Ascending aorta (tissue), 2 donors: Measurements from ENCODE around the gene SPEF2. TPM values are rescaled to one million over a fixed set of nuclear protein-coding genes. Genes with fewer than 3 reads are reported as not detected.

Source experiments
- DNase-seq, 2 donors: peaks; one replicate each; pipeline ENCODE4 v3.0.0-alpha.2; 2019; ENCODE audit warnings: low spot score in 2 of 2
- H3K27ac ChIP-seq, 2 donors: fragments of 200-600 bp; sonication (generic); one replicate each; pipeline ENCODE4 v1.5.1; 2016 to 2017; ENCODE audit warnings: mild to moderate bottlenecking in 1 of 2
- H3K27me3 ChIP-seq: fragments of 200-600 bp; sonication (generic); one replicate; pipeline ENCODE4 v1.5.1; 2017
- H3K36me3 ChIP-seq, 2 donors: fragments of 200-600 bp; sonication (generic); one replicate each; pipeline ENCODE4 v1.5.1; 2016
- H3K4me1 ChIP-seq, 2 donors: fragments of 200-600 bp; sonication (generic); one replicate each; pipeline ENCODE4 v1.5.1; 2016 to 2017; ENCODE audit warnings: mild to moderate bottlenecking in 1 of 2
- H3K4me3 ChIP-seq, 2 donors: fragments of 200-600 bp; sonication (generic); one replicate each; pipeline ENCODE4 v1.5.1; 2016 to 2017; ENCODE audit warnings: mild to moderate bottlenecking in 1 of 2
- H3K9me3 ChIP-seq, 2 donors: fragments of 200-600 bp; sonication (generic); one replicate each; pipeline ENCODE4 v1.5.1; 2016
- intact Hi-C: fragments of 100-400 bp; cut with DNase I; formaldehyde crosslinking; loops from one replicate; pipeline ENCODE4 v1.15.1; 2023
- total RNA-seq: library from RNA; depleted of rRNA; stranded (reverse); fragments of >200 nt; gene quantifications from one replicate; pipeline ENCODE4 v1.1.0, GENCODE V29; 2016
- TF ChIP-seq, protein P1 (sequence below), 3 experiments: fragments of 200-600 bp in 2 of 3; fragments of 450-650 bp in 1 of 3; sonication (generic) in 2 of 3; IDR thresholded peaks; one replicate each; pipeline ENCODE4 v1.5.1; 2016 to 2019; ENCODE audit warnings: antibody characterized with exemption in 3 of 3, mild to moderate bottlenecking in 1 of 3, moderate library complexity in 1 of 3

Gene SPEF2
- total RNA-seq, 1 donor from 2014 or later, result 0.32 TPM

DNA sequence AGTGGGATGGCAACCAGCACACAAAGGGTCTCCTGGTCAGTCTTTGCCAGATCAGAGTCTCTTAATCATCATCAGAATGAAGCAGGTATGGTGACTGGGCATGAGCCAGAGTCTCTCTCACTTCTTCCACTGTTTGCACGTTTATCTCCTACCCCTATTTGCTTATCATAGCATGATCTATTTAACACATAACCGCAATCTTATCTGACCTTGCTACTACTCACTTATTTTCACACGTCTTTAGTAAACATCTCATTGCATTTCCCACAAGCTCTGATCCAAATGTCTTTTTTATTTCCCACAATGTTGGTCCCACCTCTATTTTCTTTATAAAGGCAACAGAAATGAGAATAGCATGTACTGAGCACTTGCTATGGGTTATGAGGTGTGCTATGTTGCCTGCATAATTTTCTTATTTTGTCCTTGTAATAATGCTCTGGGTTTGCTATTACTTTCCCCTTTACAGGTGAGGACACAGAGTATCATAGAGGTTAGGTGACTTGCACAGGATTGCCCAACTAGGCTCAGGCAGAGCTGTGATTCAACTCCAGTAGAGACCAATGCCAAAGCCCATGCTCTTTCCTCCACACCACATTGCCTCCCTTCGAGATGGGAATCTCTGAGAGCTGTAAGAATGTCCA is 199.3 kb downstream of the SPEF2 start:
- DNase-seq, result no peak
- intact Hi-C loops, result no loop called here
- H3K4me1 ChIP-seq, result no peaks in the 10 kb centered on the region
- TF ChIP-seq, protein P1, sequence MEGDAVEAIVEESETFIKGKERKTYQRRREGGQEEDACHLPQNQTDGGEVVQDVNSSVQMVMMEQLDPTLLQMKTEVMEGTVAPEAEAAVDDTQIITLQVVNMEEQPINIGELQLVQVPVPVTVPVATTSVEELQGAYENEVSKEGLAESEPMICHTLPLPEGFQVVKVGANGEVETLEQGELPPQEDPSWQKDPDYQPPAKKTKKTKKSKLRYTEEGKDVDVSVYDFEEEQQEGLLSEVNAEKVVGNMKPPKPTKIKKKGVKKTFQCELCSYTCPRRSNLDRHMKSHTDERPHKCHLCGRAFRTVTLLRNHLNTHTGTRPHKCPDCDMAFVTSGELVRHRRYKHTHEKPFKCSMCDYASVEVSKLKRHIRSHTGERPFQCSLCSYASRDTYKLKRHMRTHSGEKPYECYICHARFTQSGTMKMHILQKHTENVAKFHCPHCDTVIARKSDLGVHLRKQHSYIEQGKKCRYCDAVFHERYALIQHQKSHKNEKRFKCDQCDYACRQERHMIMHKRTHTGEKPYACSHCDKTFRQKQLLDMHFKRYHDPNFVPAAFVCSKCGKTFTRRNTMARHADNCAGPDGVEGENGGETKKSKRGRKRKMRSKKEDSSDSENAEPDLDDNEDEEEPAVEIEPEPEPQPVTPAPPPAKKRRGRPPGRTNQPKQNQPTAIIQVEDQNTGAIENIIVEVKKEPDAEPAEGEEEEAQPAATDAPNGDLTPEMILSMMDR (IDR thresholded peaks at IDR 0.05), result no peak
- no peaks in the 10 kb centered on the region for H3K9me3 ChIP-seq
- no peak overlapping the region for H3K4me3 ChIP-seq
- H3K27ac ChIP-seq, result no peak overlapping the region
- no peaks in the 10 kb centered on the region for H3K27me3 ChIP-seq
- no peaks in the 10 kb centered on the region for H3K36me3 ChIP-seq

DNA sequence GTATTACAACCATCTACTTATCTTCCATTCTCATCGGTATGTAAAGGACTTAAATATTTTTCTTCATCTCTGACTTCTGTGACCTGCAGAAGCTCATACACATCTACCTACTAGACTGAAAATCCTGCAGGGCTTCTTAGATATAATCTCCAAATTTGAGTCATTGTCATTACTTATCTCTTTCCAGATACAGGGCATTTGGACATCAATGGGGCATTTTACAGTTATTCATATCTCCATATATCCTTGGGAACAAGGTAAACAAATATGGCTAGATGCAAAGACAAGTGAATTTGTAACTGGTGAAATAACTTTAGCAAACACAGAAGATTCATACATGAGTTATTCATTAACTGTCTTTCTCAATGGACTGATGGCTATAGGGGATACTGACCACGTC is 201.4 kb downstream of the SPEF2 start:
- DNase-seq, result no peak
- no peak overlapping the region for H3K4me3 ChIP-seq
- no peak overlapping the region for H3K27ac ChIP-seq
- H3K4me1 ChIP-seq, result no peaks in the 10 kb centered on the region
- H3K9me3 ChIP-seq, result no peaks in the 10 kb centered on the region
- H3K27me3 ChIP-seq, result no peaks in the 10 kb centered on the region
- no peaks in the 10 kb centered on the region for H3K36me3 ChIP-seq
- TF ChIP-seq, protein P1 (IDR thresholded peaks at IDR 0.05), result no peak
- intact Hi-C loops, result no loop called here

DNA sequence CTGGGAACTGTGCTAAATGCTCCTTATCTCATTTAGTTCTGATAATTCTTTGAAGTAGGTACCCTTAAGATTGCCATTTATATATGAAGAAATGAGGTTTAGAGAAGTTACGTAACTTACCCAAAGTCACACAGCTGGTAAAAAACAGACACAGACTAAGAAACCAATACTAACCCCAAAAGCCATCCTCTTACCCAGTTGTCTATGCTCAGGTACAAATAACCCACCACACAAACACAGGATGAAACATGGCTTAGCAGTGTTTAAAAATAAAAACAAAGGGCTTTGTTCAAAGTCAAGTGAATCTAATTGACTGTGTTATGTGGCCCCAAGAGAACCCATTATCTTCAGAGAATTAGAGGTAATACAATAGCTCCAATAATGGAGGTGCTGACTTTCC is 202.0 kb downstream of the SPEF2 start:
- no peaks in the 10 kb centered on the region for H3K9me3 ChIP-seq
- H3K27me3 ChIP-seq, result no peaks in the 10 kb centered on the region
- H3K4me3 ChIP-seq, result no peak overlapping the region
- DNase-seq, result no peak
- TF ChIP-seq, protein P1 (IDR thresholded peaks at IDR 0.05), result no peak
- no peak overlapping the region for H3K27ac ChIP-seq
- H3K4me1 ChIP-seq, result no peaks in the 10 kb centered on the region
- H3K36me3 ChIP-seq, result no peaks in the 10 kb centered on the region
- intact Hi-C loops, result no loop called here

DNA sequence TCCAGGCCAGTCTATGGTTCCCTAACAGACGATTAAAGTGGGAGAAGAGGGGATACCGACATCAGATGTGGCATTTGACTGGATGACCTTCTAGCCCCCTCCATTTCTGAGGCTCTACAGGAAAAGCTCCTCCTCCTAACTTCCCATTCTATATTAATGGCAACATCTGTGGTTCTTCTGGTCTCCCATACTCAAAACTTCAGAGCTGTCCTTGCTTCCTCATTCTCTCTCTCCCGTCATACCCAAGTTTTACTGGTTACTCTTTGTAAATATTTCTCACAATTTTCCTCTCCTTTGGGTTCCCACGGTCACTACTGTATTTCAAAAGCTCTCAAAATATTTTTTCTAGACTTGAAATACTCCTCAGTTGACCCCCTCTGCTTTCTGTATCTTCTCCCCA is 203.1 kb downstream of the SPEF2 start:
- DNase-seq, result no peak

DNA sequence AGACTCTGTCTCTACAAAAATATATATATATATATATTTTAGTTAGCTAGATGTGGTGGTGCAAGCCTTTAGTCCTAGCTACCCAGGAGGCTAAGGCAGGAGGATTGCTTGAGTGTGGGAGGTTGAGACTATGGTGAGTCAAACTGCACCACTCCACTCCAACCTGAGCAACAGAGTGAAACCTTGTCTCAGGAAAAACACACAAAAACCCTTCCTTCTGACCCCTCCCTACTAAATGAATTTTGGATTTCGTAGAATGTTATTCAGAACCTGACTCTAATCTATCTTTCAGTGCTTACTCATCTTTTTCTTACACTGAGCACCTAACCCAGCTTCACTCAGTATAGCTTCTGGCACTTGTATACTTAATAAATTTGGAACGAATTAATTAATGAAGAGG is 203.8 kb downstream of the SPEF2 start:
- intact Hi-C loops, result no loop called here
- no peak for DNase-seq
- Histone ChIP-seq H3K9me3 (no peaks in the 10 kb centered on the region), H3K27ac (no peak overlapping the region), H3K4me3 (no peak overlapping the region), H3K27me3 (no peaks in the 10 kb centered on the region), H3K4me1 (no peaks in the 10 kb centered on the region), H3K36me3 (no peaks in the 10 kb centered on the region)
- TF ChIP-seq, protein P1 (IDR thresholded peaks at IDR 0.05), result no peak

More for the DNA sequence above, 203.1 kb downstream of the SPEF2 start:
- Histone ChIP-seq H3K36me3 (no peaks in the 10 kb centered on the region), H3K27me3 (no peaks in the 10 kb centered on the region), H3K4me1 (no peaks in the 10 kb centered on the region), H3K9me3 (no peaks in the 10 kb centered on the region), H3K27ac (no peak overlapping the region), H3K4me3 (no peak overlapping the region)
- TF ChIP-seq, protein P1 (IDR thresholded peaks at IDR 0.05), result no peak
- intact Hi-C loops, result no loop called here

DNA sequence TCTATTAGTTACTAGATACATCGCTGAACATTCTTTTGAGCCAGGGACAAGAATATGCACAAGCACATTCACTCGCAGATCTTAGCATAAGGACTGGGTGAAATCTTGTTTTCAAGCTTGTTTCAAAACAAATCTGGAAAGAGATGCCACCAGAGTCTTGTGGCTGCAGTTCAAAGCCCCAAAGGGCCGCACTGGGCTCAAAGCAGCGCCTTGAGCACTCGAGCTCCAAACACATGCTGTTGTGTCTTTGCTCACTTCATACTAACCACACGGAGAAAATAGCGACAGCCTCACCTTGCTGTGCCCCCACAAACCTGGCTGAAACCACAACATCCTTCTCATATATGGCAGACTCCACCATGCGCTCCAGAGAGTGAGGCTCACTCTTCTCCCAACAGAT is 204.8 kb downstream of the SPEF2 start:
- intact Hi-C loops, result no loop called here
- Histone ChIP-seq H3K4me1 (no peaks in the 10 kb centered on the region), H3K27me3 (no peaks in the 10 kb centered on the region), H3K36me3 (no peaks in the 10 kb centered on the region), H3K27ac (no peak overlapping the region), H3K4me3 (no peak overlapping the region), H3K9me3 (no peaks in the 10 kb centered on the region)
- DNase-seq, result no peak
- TF ChIP-seq, protein P1 (IDR thresholded peaks at IDR 0.05), result no peak
